Measurements from ENCODE around the gene C6orf62.

C6orf62 gene

GRCh38 chr6:24742216-24742738 is 23.3 kb upstream of the C6orf62 start:
- TF ChIP-seq CSRNP3 (CRISPR knock-in tag; IDR thresholded peaks at IDR 0.05) (no peak), BACH2 (CRISPR knock-in tag; IDR thresholded peaks at IDR 0.05; ENCODE audit: borderline replicate concordance) (no peak), ZNF565 (CRISPR knock-in tag; conservative IDR thresholded peaks at IDR 0.05; ENCODE audit: low read depth) (no peak), PATZ1 (CRISPR knock-in tag; IDR thresholded peaks at IDR 0.05; ENCODE audit: borderline replicate concordance) (no peak), TCF4 (CRISPR knock-in tag; IDR thresholded peaks at IDR 0.05; ENCODE audit: borderline replicate concordance) (no peak), SNAI2 (CRISPR knock-in tag; IDR thresholded peaks at IDR 0.05) (no peak), PPARA (CRISPR knock-in tag; IDR thresholded peaks at IDR 0.05; ENCODE audit: borderline replicate concordance) (no peak), OSR1 (CRISPR knock-in tag; IDR thresholded peaks at IDR 0.05) (no peak), ISL1 (CRISPR knock-in tag; IDR thresholded peaks at IDR 0.05) (no peak), ZFP30 (CRISPR knock-in tag; IDR thresholded peaks at IDR 0.05) (no peak), ZNF8 (CRISPR knock-in tag; IDR thresholded peaks at IDR 0.05) (no peak), TOX (CRISPR knock-in tag; IDR thresholded peaks at IDR 0.05; ENCODE audit: borderline replicate concordance) (no peak), ESRRG (CRISPR knock-in tag; IDR thresholded peaks at IDR 0.05) (no peak), ZC3H10 (CRISPR knock-in tag; IDR thresholded peaks at IDR 0.05) (no peak), ZFP3 (CRISPR knock-in tag; IDR thresholded peaks at IDR 0.05) (no peak), TSHZ2 (CRISPR knock-in tag; IDR thresholded peaks at IDR 0.05) (no peak), ARNTL (CRISPR knock-in tag; IDR thresholded peaks at IDR 0.05; ENCODE audit: borderline replicate concordance, low read depth) (no peak)
- TF ChIP-seq, protein P1, sequence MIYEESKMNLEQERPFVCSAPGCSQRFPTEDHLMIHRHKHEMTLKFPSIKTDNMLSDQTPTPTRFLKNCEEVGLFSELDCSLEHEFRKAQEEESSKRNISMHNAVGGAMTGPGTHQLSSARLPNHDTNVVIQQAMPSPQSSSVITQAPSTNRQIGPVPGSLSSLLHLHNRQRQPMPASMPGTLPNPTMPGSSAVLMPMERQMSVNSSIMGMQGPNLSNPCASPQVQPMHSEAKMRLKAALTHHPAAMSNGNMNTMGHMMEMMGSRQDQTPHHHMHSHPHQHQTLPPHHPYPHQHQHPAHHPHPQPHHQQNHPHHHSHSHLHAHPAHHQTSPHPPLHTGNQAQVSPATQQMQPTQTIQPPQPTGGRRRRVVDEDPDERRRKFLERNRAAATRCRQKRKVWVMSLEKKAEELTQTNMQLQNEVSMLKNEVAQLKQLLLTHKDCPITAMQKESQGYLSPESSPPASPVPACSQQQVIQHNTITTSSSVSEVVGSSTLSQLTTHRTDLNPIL (CRISPR knock-in tag; IDR thresholded peaks at IDR 0.05; ENCODE audit: low read depth): no peak

DNA sequence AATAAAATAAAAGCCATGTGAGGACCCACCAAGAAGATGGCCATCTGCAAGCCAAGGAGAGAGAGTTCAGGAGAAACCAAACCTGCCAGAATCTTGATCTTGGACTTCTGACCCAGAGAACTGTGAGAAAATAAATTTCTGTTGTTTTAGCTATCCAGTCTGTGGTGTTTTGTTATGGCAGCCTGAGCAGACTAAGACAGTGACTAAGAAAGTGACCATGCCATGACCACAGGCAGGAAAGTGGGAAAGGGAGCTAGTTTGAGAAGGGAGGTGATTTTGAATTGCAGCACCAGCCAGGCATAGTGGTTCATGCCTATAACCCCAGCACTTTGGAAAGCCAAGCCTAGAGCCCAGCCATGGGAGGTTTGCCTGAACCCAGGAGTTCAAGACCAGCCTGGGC is 21.9 kb upstream of the C6orf62 start:
- TF ChIP-seq TCF4 (CRISPR knock-in tag; IDR thresholded peaks at IDR 0.05; ENCODE audit: borderline replicate concordance) (no peak), ZC3H10 (CRISPR knock-in tag; IDR thresholded peaks at IDR 0.05) (no peak), ZNF565 (CRISPR knock-in tag; conservative IDR thresholded peaks at IDR 0.05; ENCODE audit: low read depth) (no peak), ARNTL (CRISPR knock-in tag; IDR thresholded peaks at IDR 0.05; ENCODE audit: borderline replicate concordance, low read depth) (no peak)
- ATAC-seq: no peak

More at GRCh38 chr6:24742216-24742738, 23.3 kb upstream of the C6orf62 start:
- no peak for ATAC-seq

DNA sequence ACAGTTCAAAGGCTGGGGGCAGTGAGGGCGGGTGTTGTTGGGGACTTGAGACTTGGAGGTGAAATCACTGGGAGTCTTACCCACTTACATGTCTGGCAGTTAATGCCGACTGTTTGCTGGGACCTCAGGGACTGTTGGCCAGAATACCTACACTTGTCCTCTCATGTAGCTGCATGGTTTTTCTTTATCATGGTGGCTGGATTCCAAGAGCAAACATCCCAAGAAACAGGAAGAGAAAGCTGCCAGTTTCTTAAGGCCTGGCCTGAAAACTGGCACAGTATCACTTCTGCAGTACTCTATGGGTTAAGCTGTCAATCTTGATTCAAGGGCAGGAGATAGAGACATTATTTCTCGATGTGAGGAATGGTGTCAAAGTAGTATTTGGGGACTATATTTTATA is 19.8 kb upstream of the C6orf62 start:
- ATAC-seq: no peak
- no peak for TF ChIP-seq ISL1 (CRISPR knock-in tag; IDR thresholded peaks at IDR 0.05)
- TF ChIP-seq OSR1 (CRISPR knock-in tag; IDR thresholded peaks at IDR 0.05): no peak
- TF ChIP-seq CSDC2 (CRISPR knock-in tag; IDR thresholded peaks at IDR 0.05): no peak
- TF ChIP-seq BACH2 (CRISPR knock-in tag; IDR thresholded peaks at IDR 0.05; ENCODE audit: borderline replicate concordance): no peak
- no peak for TF ChIP-seq RARB (CRISPR knock-in tag; IDR thresholded peaks at IDR 0.05)
- TF ChIP-seq TSHZ2 (CRISPR knock-in tag; IDR thresholded peaks at IDR 0.05): no peak
- TF ChIP-seq ZNF8 (CRISPR knock-in tag; IDR thresholded peaks at IDR 0.05): no peak
- TF ChIP-seq ARNTL (CRISPR knock-in tag; IDR thresholded peaks at IDR 0.05; ENCODE audit: borderline replicate concordance, low read depth): no peak
- TF ChIP-seq ZC3H10 (CRISPR knock-in tag; IDR thresholded peaks at IDR 0.05): no peak
- no peak for TF ChIP-seq TCF4 (CRISPR knock-in tag; IDR thresholded peaks at IDR 0.05; ENCODE audit: borderline replicate concordance)
- no peak for TF ChIP-seq CSRNP3 (CRISPR knock-in tag; IDR thresholded peaks at IDR 0.05)
- no peak for TF ChIP-seq ZFP30 (CRISPR knock-in tag; IDR thresholded peaks at IDR 0.05)
- TF ChIP-seq, protein P1 (CRISPR knock-in tag; IDR thresholded peaks at IDR 0.05; ENCODE audit: low read depth): no peak
- no peak for TF ChIP-seq PATZ1 (CRISPR knock-in tag; IDR thresholded peaks at IDR 0.05; ENCODE audit: borderline replicate concordance)
- no peak for TF ChIP-seq PPARA (CRISPR knock-in tag; IDR thresholded peaks at IDR 0.05; ENCODE audit: borderline replicate concordance)

All from SK-N-SH treated with all-trans-retinoic acid at 6 μM for 48 hours (cell line).